Keratinocyte (primary cell): ENCODE measurements around the gene PLG. TPM values are rescaled to one million over a fixed set of nuclear protein-coding genes. Genes with fewer than 3 reads are reported as not detected.
"Not testable (repeated sequence)": the region's sequence is repeated elsewhere in the genome, so short reads cannot be mapped to it uniquely, and the experiment has no call there.

ENCODE experiments used
- DNase-seq: peaks from one replicate; pipeline ENCODE4 v3.0.0-alpha.2; 2011; ENCODE audit warnings: low read depth, missing footprints, low spot score
- FAIRE-seq: peaks from 2 replicates; lab custom pipeline; 2011; peaks lifted over from hg19 to GRCh38; lab: Jason Lieb, UNC
- H2AFZ ChIP-seq: 2 replicates; pipeline ENCODE4 v1.6.0; 2012; ENCODE audit warnings: low read length, control low read depth, inconsistent platforms; ENCODE audit not compliant: control insufficient read depth
- H3K27ac ChIP-seq: 2 replicates; pipeline ENCODE4 v1.5.1; 2011; ENCODE audit warnings: low read length; ENCODE audit not compliant: control insufficient read depth, insufficient read depth
- H3K27me3 ChIP-seq: 3 replicates; pipeline ENCODE4 v1.6.0; 2011; ENCODE audit warnings: low read length; ENCODE audit not compliant: control insufficient read depth, insufficient read depth; ENCODE audit errors: extremely low read depth
- H3K36me3 ChIP-seq, 2 experiments: 2 replicates in 1 of 2; 3 replicates in 1 of 2; pipeline ENCODE4 v1.5.1; 2011; ENCODE audit warnings: low read length in 2 of 2, mild to moderate bottlenecking in 1 of 2; ENCODE audit not compliant: control insufficient read depth in 2 of 2, insufficient read depth in 2 of 2; ENCODE audit errors: extremely low read depth in 1 of 2
- H3K4me1 ChIP-seq: 3 replicates; pipeline ENCODE4 v1.5.1; 2011; ENCODE audit warnings: low read length; ENCODE audit not compliant: control insufficient read depth, insufficient read depth; ENCODE audit errors: extremely low read depth
- H3K4me2 ChIP-seq: 3 replicates; pipeline ENCODE4 v1.6.0; 2011; ENCODE audit warnings: low read depth, low read length; ENCODE audit not compliant: control insufficient read depth, insufficient read depth; ENCODE audit errors: extremely low read depth
- H3K4me3 ChIP-seq, 3 experiments: fragments of 200-600 bp in 1 of 3; sonication (generic) in 1 of 3; 2 replicates in 2 of 3; 3 replicates in 1 of 3; pipeline ENCODE4 v1.5.1; 2011 to 2016; ENCODE audit warnings: low read length in 3 of 3, mild to moderate bottlenecking in 3 of 3, control low read depth in 2 of 3, inconsistent platforms in 1 of 3, low read depth in 1 of 3, mixed read lengths in 1 of 3, mixed run types in 1 of 3, moderate library complexity in 1 of 3; ENCODE audit not compliant: control insufficient read depth in 2 of 3, insufficient read depth in 2 of 3; ENCODE audit errors: extremely low read depth in 1 of 3
- H3K79me2 ChIP-seq: 2 replicates; pipeline ENCODE4 v1.6.0; 2012; ENCODE audit warnings: low read length; ENCODE audit not compliant: control insufficient read depth, insufficient read depth
- H3K9ac ChIP-seq: 3 replicates; pipeline ENCODE4 v1.6.0; 2011; ENCODE audit warnings: low read length; ENCODE audit not compliant: control insufficient read depth, insufficient read depth; ENCODE audit errors: extremely low read depth
- H3K9me1 ChIP-seq: 3 replicates; pipeline ENCODE4 v1.6.0; 2011; ENCODE audit warnings: low read length; ENCODE audit not compliant: control insufficient read depth, insufficient read depth; ENCODE audit errors: extremely low read depth
- H3K9me3 ChIP-seq: 2 replicates; pipeline ENCODE4 v1.5.1; 2012; ENCODE audit warnings: low read depth, low read length; ENCODE audit not compliant: control insufficient read depth
- H4K20me1 ChIP-seq: 3 replicates; pipeline ENCODE4 v1.6.0; 2011; ENCODE audit warnings: low read length; ENCODE audit not compliant: control insufficient read depth, insufficient read depth; ENCODE audit errors: extremely low read depth
- CTCF ChIP-seq, 3 experiments: IDR thresholded peaks in 1 of 3; conservative IDR thresholded peaks in 1 of 3; optimal IDR thresholded peaks in 1 of 3; 2 replicates in 2 of 3; 3 replicates in 1 of 3; pipeline versions ENCODE3 to v1.5.1; 2011; ENCODE audit warnings: low read length in 3 of 3, mild to moderate bottlenecking in 3 of 3, moderate library complexity in 2 of 3, control low read depth in 1 of 3, inconsistent platforms in 1 of 3; ENCODE audit not compliant: insufficient read depth in 2 of 3; ENCODE audit errors: extremely low read depth in 1 of 3
- EZH2 ChIP-seq: IDR thresholded peaks from one replicate; pipeline ENCODE4 v1.6.1; 2012; ENCODE audit warnings: inconsistent platforms, mild to moderate bottlenecking, low read length, moderate library complexity
- dilution Hi-C: fragments of 300-500 bp; cut with MboI; formaldehyde crosslinking; loops from one replicate; pipeline ENCODE4 v1.7.0; 2020; ENCODE audit warnings: low sequenced_read_pairs; ENCODE audit not compliant: extremely low pct_ligation_motif_present
- polyA plus RNA-seq, 5 experiments: library from polyadenylated mRNA; depleted of rRNA in 3 of 5; stranded (reverse) in 3 of 5; stranded (forward) in 1 of 5; unstranded in 1 of 5; fragments of >200 nt; gene quantifications; 1 replicate in 1 of 5; 2 replicates in 3 of 5; 3 replicates in 1 of 5; pipeline versions ENCODE4 v1.2.1 to v1.2.3, GENCODE V29; 2011 to 2012; ENCODE audit warnings: missing spikeins in 2 of 5, low read depth in 1 of 5, low replicate concordance in 1 of 5

Gene PLG
- polyA plus RNA-seq, 1 donor (not counting 4 experiments of a cell fraction or from before 2014, with no cell fraction given) = not detected

DNA sequence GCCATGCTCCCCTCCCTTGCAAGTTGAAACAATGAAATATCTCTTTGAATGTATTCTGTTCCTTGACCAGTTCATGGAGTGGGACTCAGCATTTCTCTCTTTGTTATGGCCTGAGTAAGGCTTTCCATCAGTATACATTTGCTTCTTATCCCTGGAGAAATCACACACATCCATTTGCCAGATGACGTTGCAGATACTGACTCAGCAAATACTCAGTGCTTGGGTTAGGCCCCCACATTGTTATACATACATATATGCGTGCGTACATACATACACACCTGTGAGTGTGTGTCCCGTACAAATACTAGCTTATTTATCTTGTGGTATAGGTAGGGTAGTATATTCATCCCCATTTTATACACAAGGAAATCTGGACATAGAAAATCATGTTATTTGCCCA, 72.4 kb downstream of the PLG start:
- no peak overlapping the region for H3K4me3 ChIP-seq
- H3K9me3 ChIP-seq = no peaks in the 10 kb centered on the region
- DNase-seq (no peak), FAIRE-seq (no peak)
- H3K79me2 ChIP-seq = no peaks in the 10 kb centered on the region
- TF ChIP-seq CTCF (optimal IDR thresholded peaks at IDR 0.05 in 1 of 3, IDR thresholded peaks at IDR 0.05 in 1 of 3, conservative IDR thresholded peaks at IDR 0.05 in 1 of 3; ENCODE audit: extremely low read depth in 1 of 3, insufficient read depth in 2 of 3, low read length in 3 of 3) (no peak), EZH2 (no peak)
- no peaks in the 10 kb centered on the region for H3K27me3 ChIP-seq
- no peaks in the 10 kb centered on the region for H3K9me1 ChIP-seq
- H3K27ac ChIP-seq = no peak overlapping the region
- H2AFZ ChIP-seq = no peak overlapping the region
- no peaks in the 10 kb centered on the region for H4K20me1 ChIP-seq
- H3K9ac ChIP-seq = no peak overlapping the region
- H3K4me1 ChIP-seq = no peaks in the 10 kb centered on the region
- H3K4me2 ChIP-seq = no peak overlapping the region
- no peaks in the 10 kb centered on the region for H3K36me3 ChIP-seq
- dilution Hi-C loops = no loop called here

DNA sequence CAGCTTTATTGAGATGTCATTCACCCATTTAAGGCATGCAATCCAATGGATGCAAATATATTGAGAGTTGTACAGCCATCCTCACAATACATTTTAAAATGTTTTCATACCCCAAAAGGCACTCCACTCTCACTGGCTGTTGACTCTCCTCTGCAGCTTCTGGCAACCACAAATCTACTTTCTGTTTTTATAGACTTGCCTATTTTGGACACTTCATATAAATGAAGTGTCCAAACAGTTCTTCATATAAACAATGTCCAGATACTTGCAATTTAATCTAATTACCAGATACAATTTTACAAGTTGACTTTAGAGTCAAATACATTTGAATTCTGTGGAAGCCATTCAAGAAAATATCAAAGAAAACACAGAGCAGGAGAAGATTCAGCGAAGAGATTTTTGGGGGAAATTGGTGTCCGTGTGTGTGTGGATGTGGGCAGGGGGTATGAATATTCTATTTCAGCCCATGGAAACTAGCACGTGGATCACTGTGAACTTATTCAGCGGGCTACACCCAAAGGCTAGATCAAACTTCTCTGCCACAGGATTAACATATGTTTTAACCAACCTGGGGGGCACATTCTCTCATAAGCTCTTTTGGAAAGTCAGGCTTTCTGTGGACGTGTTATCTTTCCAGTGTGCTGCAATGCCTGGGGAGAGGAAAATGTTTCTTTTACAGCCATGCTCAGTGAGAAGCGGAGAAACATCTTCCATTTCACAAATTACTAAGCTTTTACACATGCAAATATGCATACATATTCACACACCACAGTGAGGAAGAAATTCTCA, 73.9 kb downstream of the PLG start:
- H3K9ac ChIP-seq = no peak overlapping the region
- H3K4me2 ChIP-seq = no peak overlapping the region
- no peaks in the 10 kb centered on the region for H3K9me3 ChIP-seq
- H3K9me1 ChIP-seq = no peaks in the 10 kb centered on the region
- H4K20me1 ChIP-seq = no peaks in the 10 kb centered on the region
- dilution Hi-C loops = no loop called here
- no peaks in the 10 kb centered on the region for H3K36me3 ChIP-seq
- no peaks in the 10 kb centered on the region for H3K27me3 ChIP-seq
- no peak overlapping the region for H3K27ac ChIP-seq
- FAIRE-seq (no peak), DNase-seq (no peak)
- H2AFZ ChIP-seq = no peak overlapping the region
- H3K4me3 ChIP-seq = no peak overlapping the region
- TF ChIP-seq EZH2 = no peak
- no peak for TF ChIP-seq CTCF (optimal IDR thresholded peaks at IDR 0.05 in 1 of 3, IDR thresholded peaks at IDR 0.05 in 1 of 3, conservative IDR thresholded peaks at IDR 0.05 in 1 of 3; ENCODE audit: extremely low read depth in 1 of 3, insufficient read depth in 2 of 3, low read length in 3 of 3)
- no peaks in the 10 kb centered on the region for H3K79me2 ChIP-seq
- no peaks in the 10 kb centered on the region for H3K4me1 ChIP-seq

DNA sequence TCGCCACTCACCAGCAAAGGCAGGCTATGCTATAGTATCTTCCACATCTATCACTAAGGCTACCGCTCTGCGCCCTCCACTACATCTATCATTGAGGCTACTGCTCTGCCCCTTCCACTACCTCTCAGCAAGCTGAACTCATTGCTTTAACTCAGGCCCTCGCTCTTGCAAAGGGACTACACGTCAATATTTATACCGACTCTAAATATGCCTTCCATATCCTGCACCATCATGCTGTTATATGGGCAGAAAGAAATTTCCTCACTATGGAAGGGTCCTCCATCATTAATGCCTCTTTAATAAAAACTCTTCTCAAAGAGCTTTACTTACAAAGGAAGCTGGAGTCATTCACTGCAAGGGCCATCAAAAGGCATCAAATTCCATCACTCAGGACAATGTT, 77.1 kb downstream of the PLG start:
- H3K4me3 ChIP-seq, H3K9me3 ChIP-seq, H3K9me1 ChIP-seq, H3K4me2 ChIP-seq, DNase-seq, H3K9ac ChIP-seq, H4K20me1 ChIP-seq, dilution Hi-C loops, H2AFZ ChIP-seq, H3K4me1 ChIP-seq, H3K27ac ChIP-seq, FAIRE-seq, H3K36me3 ChIP-seq, H3K79me2 ChIP-seq, H3K27me3 ChIP-seq: not testable (repeated sequence)

- DNase-seq, H4K20me1 ChIP-seq, H3K9me1 ChIP-seq, H3K4me2 ChIP-seq, H3K9me3 ChIP-seq, H2AFZ ChIP-seq, H3K9ac ChIP-seq, H3K27ac ChIP-seq, FAIRE-seq, H3K79me2 ChIP-seq, dilution Hi-C loops, H3K27me3 ChIP-seq, H3K4me3 ChIP-seq, H3K36me3 ChIP-seq, H3K4me1 ChIP-seq: not testable (repeated sequence)
Observed at GRCh38 chr6:160780656-160781055, 78.6 kb downstream of the PLG start.
